K562 (cell line): ENCODE results near the gene TLN1.

Experiments used
- CTCF ChIP-seq, 3 experiments: IDR thresholded peaks in 2 of 3; conservative IDR thresholded peaks in 1 of 3; 2 replicates each; pipeline ENCODE4 v1.5.1; 2011 to 2012; ENCODE audit warnings: low read length in 3 of 3, mild to moderate bottlenecking in 3 of 3, control low read depth in 2 of 3, improper control_type of control experiment in 1 of 3, inconsistent platforms in 1 of 3, low read depth in 1 of 3, mixed read lengths in 1 of 3, moderate library complexity in 1 of 3; ENCODE audit not compliant: insufficient read depth in 2 of 3
- CUX1 ChIP-seq: fragments of 200-800 bp; sonication (Bioruptor generic); IDR thresholded peaks from 2 replicates; pipeline ENCODE4 v1.6.1; 2016; ENCODE audit warnings: missing genetic modification characterization, missing compliant biosample characterization
- FOXA1 ChIP-seq: fragments of 450-650 bp; IDR thresholded peaks from 2 replicates; pipeline ENCODE4 v1.6.1; 2016; ENCODE audit warnings: mild to moderate bottlenecking, borderline replicate concordance
- FOXO4 ChIP-seq: fragments of 450-650 bp; formaldehyde crosslinking; IDR thresholded peaks from 2 replicates; pipeline ENCODE4 v1.4.0; 2020; ENCODE audit warnings: mild to moderate bottlenecking, moderate library complexity
- KAT7 ChIP-seq: sonication (generic); formaldehyde crosslinking; IDR thresholded peaks from 2 replicates; pipeline ENCODE4 v1.8.0; 2022; ENCODE audit warnings: missing genetic modification reagents, mild to moderate bottlenecking, borderline replicate concordance
- MAFF ChIP-seq: IDR thresholded peaks from 2 replicates; pipeline ENCODE4 v1.6.1; 2012; ENCODE audit warnings: low read length, improper control_type of control experiment
- POLR2A ChIP-seq: fragments of 450-650 bp; conservative IDR thresholded peaks from 2 replicates; pipeline ENCODE4 v1.6.1; 2016
- POLR2AphosphoS5 ChIP-seq: IDR thresholded peaks from 2 replicates; pipeline ENCODE4 v1.6.1; 2011; ENCODE audit warnings: mild to moderate bottlenecking, low read depth, low read length, moderate library complexity; ENCODE audit not compliant: control insufficient read depth, insufficient read depth
- SMAD3 ChIP-seq: fragments of 450-650 bp; formaldehyde crosslinking; conservative IDR thresholded peaks from 2 replicates; pipeline ENCODE4 v1.4.0; 2020; ENCODE audit warnings: mild to moderate bottlenecking
- TEAD1 ChIP-seq, 2 experiments: fragments of 450-650 bp in 1 of 2; sonication (generic) in 1 of 2; formaldehyde crosslinking; IDR thresholded peaks; 2 replicates each; pipeline versions ENCODE4 v1.4.0 to v1.8.0; 2020 to 2022; ENCODE audit warnings: mild to moderate bottlenecking in 2 of 2, missing genetic modification reagents in 1 of 2
- TSHZ1 ChIP-seq: fragments of 250-450 bp; sonication (Bioruptor Pico); IDR thresholded peaks from 2 replicates; pipeline ENCODE4 v1.4.0; 2020; ENCODE audit warnings: mild to moderate bottlenecking, moderate library complexity

GRCh38 chr9:35753466-35753865, 21.5 kb upstream of the TLN1 start:
- TF ChIP-seq SMAD3 (CRISPR knock-in tag) (no peak), CUX1 (no peak), MAFF (no peak), FOXO4 (no peak), POLR2AphosphoS5 (no peak), CTCF (IDR thresholded peaks at IDR 0.05 in 2 of 3, conservative IDR thresholded peaks at IDR 0.05 in 1 of 3; ENCODE audit: insufficient read depth in 2 of 3, low read depth in 1 of 3, low read length in 3 of 3) (no peak), POLR2A (no peak), KAT7 (no peak), TSHZ1 (CRISPR knock-in tag) (no peak), TEAD1 (CRISPR knock-in tag; IDR thresholded peaks at IDR 0.05) (no peak), FOXA1 (no peak)
